CD8-positive, alpha-beta memory T cell (primary cell): ENCODE data around the gene DUSP12. TPM values are rescaled to one million over a fixed set of nuclear protein-coding genes. Genes with fewer than 3 reads are reported as not detected.
A peak's percentile ranks its signal among the peaks of the same experiment; 100 is the strongest.

Experiments
- CTCF ChIA-PET: fragments of 350-600 bp; sonication (Branson Sonifier 250); formaldehyde crosslinking; loops from one replicate; lab custom pipeline; 2021; ENCODE audit warnings: antibody characterized with exemption; lab: Charles Lee
- POLR2A ChIA-PET: fragments of 350-600 bp; sonication (Branson Sonifier 250); formaldehyde crosslinking; loops from one replicate; lab custom pipeline; 2021; ENCODE audit warnings: antibody characterized with exemption; lab: Charles Lee
- DNase-seq, 5 donors: peaks; one replicate each; pipeline versions ENCODE4 v3.0.0 to v3.0.0-alpha.2; 2020 to 2022; ENCODE audit warnings: mixed read lengths in 1 of 5
- H3K27ac ChIP-seq: one replicate; pipeline ENCODE4 v1.7.0; 2013; ENCODE audit warnings: low read depth, mild to moderate bottlenecking, low read length, moderate library complexity
- H3K27me3 ChIP-seq: 2 replicates; pipeline ENCODE4 v1.7.0; 2013; ENCODE audit warnings: low read length, mild to moderate bottlenecking; ENCODE audit not compliant: insufficient read depth, poor library complexity, severe bottlenecking
- H3K36me3 ChIP-seq: 2 replicates; pipeline ENCODE4 v1.7.0; 2013; ENCODE audit warnings: mild to moderate bottlenecking, low read length, moderate library complexity; ENCODE audit not compliant: insufficient read depth
- H3K4me1 ChIP-seq: 2 replicates; pipeline ENCODE4 v1.7.0; 2013; ENCODE audit warnings: mild to moderate bottlenecking, low read length, moderate library complexity; ENCODE audit not compliant: insufficient read depth
- H3K4me3 ChIP-seq: 2 replicates; pipeline ENCODE4 v1.7.0; 2013; ENCODE audit warnings: mild to moderate bottlenecking, low read length
- H3K9me3 ChIP-seq: 2 replicates; pipeline ENCODE4 v1.7.0; 2013; ENCODE audit warnings: mild to moderate bottlenecking, low read length
- H3K27ac Mint-ChIP-seq, 8 donors: one replicate each; pipeline ENCODE4 v1.8.0; 2020 to 2021; ENCODE audit warnings: mixed read lengths in 8 of 8, mild to moderate bottlenecking in 6 of 8, inconsistent platforms in 3 of 8, moderate library complexity in 3 of 8
- H3K27me3 Mint-ChIP-seq, 2 donors: one replicate each; pipeline ENCODE4 v1.8.0; 2020 to 2021; ENCODE audit warnings: mixed read lengths in 2 of 2, mild to moderate bottlenecking in 1 of 2, moderate library complexity in 1 of 2
- H3K36me3 Mint-ChIP-seq, 3 donors: one replicate each; pipeline ENCODE4 v1.8.0; 2020 to 2021; ENCODE audit warnings: mixed read lengths in 3 of 3, inconsistent platforms in 1 of 3, mild to moderate bottlenecking in 1 of 3
- H3K4me1 Mint-ChIP-seq, 3 donors: one replicate each; pipeline ENCODE4 v1.8.0; 2020 to 2021; ENCODE audit warnings: mixed read lengths in 3 of 3, inconsistent platforms in 1 of 3, mild to moderate bottlenecking in 1 of 3
- H3K4me3 Mint-ChIP-seq, 7 donors: one replicate each; pipeline ENCODE4 v1.8.0; 2020 to 2021; ENCODE audit warnings: mixed read lengths in 7 of 7, mild to moderate bottlenecking in 6 of 7, moderate library complexity in 4 of 7, inconsistent platforms in 2 of 7
- H3K9me3 Mint-ChIP-seq, 5 donors: one replicate each; pipeline ENCODE4 v1.8.0; 2020 to 2022; ENCODE audit warnings: mixed read lengths in 5 of 5, mild to moderate bottlenecking in 3 of 5, moderate library complexity in 2 of 5, inconsistent platforms in 1 of 5
- polyA plus RNA-seq: library from polyadenylated mRNA; unstranded; fragments of 300-500 nt; fragmentation: Illumina TruSeq; gene quantifications from one replicate; pipeline ENCODE4 v1.2.3, GENCODE V29; 2021
- total RNA-seq, 2 experiments: library from RNA; stranded (reverse); gene quantifications; one replicate each; pipeline ENCODE4 v1.2.3, GENCODE V29; 2021

DUSP12 gene
- total and polyA plus RNA-seq, 3 experiments from 2014 or later: 39.7 to 59.5 (median 40.4) TPM

DNA sequence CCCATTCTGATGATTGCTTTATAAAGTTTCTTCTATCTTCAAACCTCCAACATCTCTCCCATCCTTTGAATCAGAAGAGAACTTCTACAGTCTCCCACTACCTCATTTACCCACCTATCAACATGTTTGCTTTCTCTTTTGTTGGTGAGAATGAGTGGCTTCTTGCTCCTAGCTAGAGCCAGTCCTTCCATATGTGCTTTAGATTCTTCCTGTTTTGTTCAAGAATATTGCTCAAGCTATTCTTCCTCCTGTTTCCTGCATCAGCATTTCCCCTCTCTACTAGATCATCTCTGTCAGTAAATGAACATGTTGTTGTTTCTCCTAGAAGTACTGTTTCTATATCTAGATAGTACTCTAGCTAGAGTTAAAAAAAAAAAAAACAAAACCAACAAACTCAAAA is 22.8 kb downstream of the DUSP12 start:
- H3K27me3 Mint-ChIP-seq: no peaks in the 10 kb centered on the region
- H3K4me3 ChIP-seq: no peak overlapping the region
- no peak overlapping the region for H3K27ac Mint-ChIP-seq
- no peak overlapping the region for H3K27ac ChIP-seq
- peaks cover 11 to 25% (median 11%) of the 10 kb centered on the region in 3 donors for H3K4me1 Mint-ChIP-seq
- H3K36me3 ChIP-seq: no peaks in the 10 kb centered on the region
- H3K36me3 Mint-ChIP-seq: peaks cover 0 to 6% (median 2%) of the 10 kb centered on the region in 3 donors
- ChIA-PET POLR2A (no interaction called here), CTCF (interaction anchor here (1.0 kb wide), 1 partner anchor 9 kb away, joined by 3 read pairs; no protein-coding TSS in a partner anchor)
- DNase-seq: no peak
- no peaks in the 10 kb centered on the region for H3K27me3 ChIP-seq
- H3K4me1 ChIP-seq: peaks cover 69% of the 10 kb centered on the region
- no peak overlapping the region for H3K4me3 Mint-ChIP-seq
- no peaks in the 10 kb centered on the region for H3K9me3 ChIP-seq
- H3K9me3 Mint-ChIP-seq: no peaks in the 10 kb centered on the region

DNA sequence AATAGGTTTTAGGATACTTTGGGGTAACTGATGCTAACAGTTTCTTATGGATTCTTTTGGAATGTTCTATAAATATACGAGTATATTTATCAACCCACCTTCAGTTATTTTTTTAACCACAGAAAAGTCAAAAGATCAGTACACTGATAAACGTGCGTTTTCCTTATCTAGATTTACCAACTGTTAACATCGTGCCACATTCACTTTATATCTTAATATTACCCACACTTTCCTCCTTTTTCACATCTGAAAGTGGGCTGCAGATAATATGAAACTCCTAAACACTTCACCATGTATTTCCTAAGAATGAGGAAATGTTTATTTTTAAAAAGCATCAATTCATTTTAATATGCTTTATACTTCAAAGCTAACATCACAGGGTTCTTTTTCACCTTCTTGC is 24.2 kb downstream of the DUSP12 start:
- H3K27ac ChIP-seq: no peak overlapping the region
- H3K36me3 ChIP-seq: no peaks in the 10 kb centered on the region
- ChIA-PET POLR2A (no interaction called here), CTCF (no interaction called here)
- peaks cover 71% of the 10 kb centered on the region for H3K4me1 ChIP-seq
- no peak for DNase-seq
- peak overlapping the region; percentile 29 for H3K4me3 ChIP-seq
- Mint-ChIP-seq H3K27ac (no peak overlapping the region), H3K4me1 (peaks cover 3 to 15% (median 3%) of the 10 kb centered on the region in 3 donors), H3K36me3 (peaks cover 0 to 12% (median 2%) of the 10 kb centered on the region in 3 donors), H3K9me3 (no peaks in the 10 kb centered on the region), H3K4me3 (peak overlapping the region in 2 of 7 donors; percentile 1 to 3), H3K27me3 (no peaks in the 10 kb centered on the region)
- H3K27me3 ChIP-seq: no peaks in the 10 kb centered on the region
- no peaks in the 10 kb centered on the region for H3K9me3 ChIP-seq

- ChIA-PET CTCF (no interaction called here), POLR2A (no interaction called here)
- Mint-ChIP-seq H3K4me1 (peaks cover 6 to 10% (median 7%) of the 10 kb centered on the region in 3 donors), H3K36me3 (peaks cover 0 to 34% (median 3%) of the 10 kb centered on the region in 3 donors), H3K4me3 (no peak overlapping the region), H3K27me3 (no peaks in the 10 kb centered on the region), H3K9me3 (no peaks in the 10 kb centered on the region), H3K27ac (no peak overlapping the region)
- H3K4me3 ChIP-seq: no peak overlapping the region
- peaks cover 3% of the 10 kb centered on the region for H3K36me3 ChIP-seq
- no peaks in the 10 kb centered on the region for H3K9me3 ChIP-seq
- H3K27me3 ChIP-seq: no peaks in the 10 kb centered on the region
- H3K27ac ChIP-seq: no peak overlapping the region
- H3K4me1 ChIP-seq: peaks cover 44% of the 10 kb centered on the region
- DNase-seq: peak in 1 of 5 donors; percentile 5
Observed at GRCh38 chr1:161777261-161777660, 27.7 kb downstream of the DUSP12 start.

DNA sequence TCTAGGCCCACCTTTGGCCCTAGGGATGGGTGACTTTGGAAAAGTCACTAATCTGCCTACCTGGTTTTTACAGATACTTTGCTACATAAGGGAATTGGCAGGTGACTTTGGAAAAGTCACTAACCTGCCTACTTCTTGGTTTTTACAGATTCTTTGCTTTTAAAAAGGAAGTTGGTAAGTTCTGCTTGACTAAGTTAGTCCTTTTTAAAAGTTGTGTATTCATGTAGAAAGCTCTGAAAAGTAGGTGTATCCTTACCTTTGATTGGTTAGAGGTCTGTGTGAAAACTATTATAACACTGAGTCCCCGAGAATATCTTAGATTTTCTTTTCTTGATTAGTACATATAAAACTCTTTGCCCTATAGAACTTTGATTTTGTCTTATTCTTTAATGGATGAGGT is 28.9 kb downstream of the DUSP12 start:
- H3K9me3 Mint-ChIP-seq: no peaks in the 10 kb centered on the region
- Histone ChIP-seq H3K4me1 (peaks cover 40% of the 10 kb centered on the region), H3K27ac (no peak overlapping the region), H3K4me3 (no peak overlapping the region), H3K9me3 (no peaks in the 10 kb centered on the region), H3K27me3 (no peaks in the 10 kb centered on the region), H3K36me3 (peaks cover 13% of the 10 kb centered on the region)
- H3K4me3 Mint-ChIP-seq: no peak overlapping the region
- POLR2A ChIA-PET: no interaction called here
- H3K36me3 Mint-ChIP-seq: peaks cover 0 to 44% (median 4%) of the 10 kb centered on the region in 3 donors
- peaks cover 6 to 11% (median 7%) of the 10 kb centered on the region in 3 donors for H3K4me1 Mint-ChIP-seq
- H3K27me3 Mint-ChIP-seq: no peaks in the 10 kb centered on the region
- no peak for DNase-seq
- H3K27ac Mint-ChIP-seq: no peak overlapping the region
- CTCF ChIA-PET: no interaction called here

GRCh38 chr1:161779393-161779792 is 29.8 kb downstream of the DUSP12 start:
- ChIA-PET CTCF (no interaction called here), POLR2A (no interaction called here)
- Mint-ChIP-seq H3K9me3 (no peaks in the 10 kb centered on the region), H3K4me3 (no peak overlapping the region), H3K27ac (no peak overlapping the region), H3K27me3 (no peaks in the 10 kb centered on the region), H3K4me1 (peaks cover 4 to 7% (median 6%) of the 10 kb centered on the region in 3 donors), H3K36me3 (peaks cover 0 to 50% (median 11%) of the 10 kb centered on the region in 3 donors)
- H3K4me1 ChIP-seq: peaks cover 34% of the 10 kb centered on the region
- no peak overlapping the region for H3K27ac ChIP-seq
- peaks cover 21% of the 10 kb centered on the region for H3K36me3 ChIP-seq
- no peaks in the 10 kb centered on the region for H3K27me3 ChIP-seq
- no peaks in the 10 kb centered on the region for H3K9me3 ChIP-seq
- no peak overlapping the region for H3K4me3 ChIP-seq
- no peak for DNase-seq

- no peak for DNase-seq
- Histone ChIP-seq H3K27me3 (no peaks in the 10 kb centered on the region), H3K36me3 (peaks cover 26% of the 10 kb centered on the region), H3K4me1 (peaks cover 9% of the 10 kb centered on the region), H3K27ac (no peak overlapping the region), H3K9me3 (no peaks in the 10 kb centered on the region), H3K4me3 (no peak overlapping the region)
- ChIA-PET POLR2A (no interaction called here), CTCF (no interaction called here)
- H3K4me1 Mint-ChIP-seq: peaks cover 4 to 7% (median 6%) of the 10 kb centered on the region in 3 donors
- no peaks in the 10 kb centered on the region for H3K9me3 Mint-ChIP-seq
- H3K36me3 Mint-ChIP-seq: peaks cover 0 to 73% (median 21%) of the 10 kb centered on the region in 3 donors
- H3K27me3 Mint-ChIP-seq: no peaks in the 10 kb centered on the region
- no peak overlapping the region for H3K4me3 Mint-ChIP-seq
- H3K27ac Mint-ChIP-seq: peak overlapping the region in 1 of 8 donors; percentile 51
Observed at GRCh38 chr1:161781995-161782394, 32.4 kb downstream of the DUSP12 start.

DNA sequence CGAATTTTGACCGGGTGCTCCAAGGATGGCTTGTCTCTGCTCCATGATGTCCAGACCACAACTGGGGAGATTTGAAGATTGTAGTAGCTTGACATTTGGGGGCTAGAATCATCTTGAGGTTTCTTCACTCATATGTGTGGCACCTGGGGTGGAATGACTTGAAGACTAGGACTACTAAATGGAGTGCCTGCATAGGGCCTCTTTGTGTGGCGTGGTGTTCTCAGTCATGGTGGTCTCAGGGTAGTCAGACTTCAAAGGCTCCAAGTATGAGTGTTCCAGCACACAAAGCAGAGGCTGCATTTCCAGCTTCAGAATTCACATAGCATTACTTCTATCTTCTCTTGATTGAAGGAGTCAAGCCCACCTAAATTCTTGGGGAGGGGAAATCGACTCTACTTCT is 33.3 kb downstream of the DUSP12 start:
- Histone ChIP-seq H3K4me1 (peaks cover under 1% of the 10 kb centered on the region), H3K9me3 (no peaks in the 10 kb centered on the region), H3K4me3 (no peak overlapping the region), H3K36me3 (peaks cover 26% of the 10 kb centered on the region), H3K27me3 (no peaks in the 10 kb centered on the region), H3K27ac (no peak overlapping the region)
- Mint-ChIP-seq H3K36me3 (peaks cover 0 to 75% (median 27%) of the 10 kb centered on the region in 3 donors), H3K4me1 (peaks cover 4 to 7% (median 6%) of the 10 kb centered on the region in 3 donors), H3K27me3 (no peaks in the 10 kb centered on the region), H3K9me3 (no peaks in the 10 kb centered on the region), H3K27ac (peak overlapping the region in 2 of 8 donors; percentile 18 to 38), H3K4me3 (no peak overlapping the region)
- DNase-seq: no peak
- ChIA-PET POLR2A (no interaction called here), CTCF (no interaction called here)

GRCh38 chr1:161784968-161785367 is 35.4 kb downstream of the DUSP12 start:
- Histone ChIP-seq H3K27me3 (no peaks in the 10 kb centered on the region), H3K4me1 (no peaks in the 10 kb centered on the region), H3K4me3 (no peak overlapping the region), H3K9me3 (no peaks in the 10 kb centered on the region), H3K36me3 (peaks cover 26% of the 10 kb centered on the region), H3K27ac (no peak overlapping the region)
- Mint-ChIP-seq H3K9me3 (no peaks in the 10 kb centered on the region), H3K27me3 (no peaks in the 10 kb centered on the region), H3K4me3 (no peak overlapping the region), H3K36me3 (peaks cover 0 to 73% (median 31%) of the 10 kb centered on the region in 3 donors), H3K4me1 (peaks cover 6 to 9% (median 7%) of the 10 kb centered on the region in 3 donors), H3K27ac (peak overlapping the region in 3 of 8 donors; percentile 21 to 77 (median 62))
- no peak for DNase-seq
- ChIA-PET POLR2A (no interaction called here), CTCF (interaction anchor here (1.6 kb wide), 1 partner anchor 8 kb away, joined by 4 read pairs; no protein-coding TSS in a partner anchor)
